Cardiac septum (tissue), 1 donor: ENCODE data around the gene ASAP3. TPM values are rescaled to one million over a fixed set of nuclear protein-coding genes. Genes with fewer than 3 reads are reported as not detected.

ENCODE experiments used
- DNase-seq: peaks from one replicate; pipeline ENCODE4 v3.0.0-alpha.2; 2020; ENCODE audit warnings: low spot score
- intact Hi-C: fragments of 100-400 bp; cut with DNase I; formaldehyde crosslinking; loops from one replicate; pipeline ENCODE4 v1.14.0; 2022
- total RNA-seq: library from RNA; stranded (reverse); fragmentation: NEBNext Ultra II Directional; extraction: Animal tissue kit (Norgen Biotek cat#: 25700); gene quantifications from one replicate; pipeline ENCODE4 v1.2.1, GENCODE V29; 2021
- donor health status: DM: no; HTN: no; CAD: no.

ASAP3 gene
- total RNA-seq, 1 donor from 2014 or later, result 30.5 TPM

- DNase-seq, result no peak
- intact Hi-C loops, result no loop called here
Measured at GRCh38 chr1:23460519-23460918, 23.5 kb downstream of the ASAP3 start.

GRCh38 chr1:23459338-23459757, 24.6 kb downstream of the ASAP3 start:
- intact Hi-C loops, result no loop called here
- no peak for DNase-seq

- intact Hi-C loops, result no loop called here
- no peak for DNase-seq
Measured at GRCh38 chr1:23456226-23456625, 27.8 kb downstream of the ASAP3 start.

GRCh38 chr1:23453455-23454000, 30.5 kb downstream of the ASAP3 start:
- no peak for DNase-seq
- intact Hi-C loops, result no loop called here

- intact Hi-C loops, result no loop called here
- DNase-seq, result no peak
Measured at GRCh38 chr1:23452011-23452411, 32.0 kb downstream of the ASAP3 start.

GRCh38 chr1:23451441-23451840, 32.5 kb downstream of the ASAP3 start:
- intact Hi-C loops, result no loop called here

GRCh38 chr1:23450894-23451293, 33.1 kb downstream of the ASAP3 start:
- no peak for DNase-seq
- intact Hi-C loops, result no loop called here

More at GRCh38 chr1:23451441-23451840, 32.5 kb downstream of the ASAP3 start:
- DNase-seq, result no peak

- no peak for DNase-seq
- intact Hi-C loops, result no loop called here
Measured at GRCh38 chr1:23449958-23450357, 34.0 kb downstream of the ASAP3 start.

GRCh38 chr1:23449306-23449705, 34.7 kb downstream of the ASAP3 start:
- intact Hi-C loops, result no loop called here

GRCh38 chr1:23448846-23449245, 35.1 kb downstream of the ASAP3 start:
- no peak for DNase-seq
- intact Hi-C loops, result no loop called here

More at GRCh38 chr1:23449306-23449705, 34.7 kb downstream of the ASAP3 start:
- DNase-seq, result no peak

GRCh38 chr1:23446661-23447310, 37.2 kb downstream of the ASAP3 start:
- no peak for DNase-seq
- intact Hi-C loops, result no loop called here

- intact Hi-C loops, result no loop called here
- DNase-seq, result no peak
Measured at GRCh38 chr1:23444596-23445390, 39.2 kb downstream of the ASAP3 start.

GRCh38 chr1:23444104-23444533, 39.9 kb downstream of the ASAP3 start:
- intact Hi-C loops, result no loop called here

GRCh38 chr1:23442751-23443150, 41.2 kb downstream of the ASAP3 start:
- no peak for DNase-seq
- intact Hi-C loops, result no loop called here

More at GRCh38 chr1:23444104-23444533, 39.9 kb downstream of the ASAP3 start:
- no peak for DNase-seq

- intact Hi-C loops, result no loop called here
- DNase-seq, result no peak
Measured at GRCh38 chr1:23441446-23442148, 42.4 kb downstream of the ASAP3 start.

GRCh38 chr1:23438545-23438944, 45.4 kb downstream of the ASAP3 start:
- no peak for DNase-seq
- intact Hi-C loops, result no loop called here

- no peak for DNase-seq
- intact Hi-C loops, result no loop called here
Measured at GRCh38 chr1:23437355-23437664, 46.7 kb downstream of the ASAP3 start.

GRCh38 chr1:23436520-23437354, 47.2 kb downstream of the ASAP3 start:
- intact Hi-C loops, result no loop called here

GRCh38 chr1:23434260-23434775, 49.7 kb downstream of the ASAP3 start:
- no peak for DNase-seq
- intact Hi-C loops, result no loop called here

More at GRCh38 chr1:23436520-23437354, 47.2 kb downstream of the ASAP3 start:
- no peak for DNase-seq
